Measurements from ENCODE around the gene GNGT2.

The GNGT2 gene

GRCh38 chr17:49168706-49169105 lies 41.7 kb downstream of the GNGT2 start:
- DNase-seq (ENCODE audit: low read depth): no peak

- DNase-seq (ENCODE audit: low read depth): no peak
These were observed 45.2 kb downstream of the GNGT2 start for GRCh38 chr17:49165143-49165542.

- no peak for DNase-seq (ENCODE audit: low read depth)
These were observed 47.5 kb downstream of the GNGT2 start for GRCh38 chr17:49162866-49163265.

- no peak for DNase-seq (ENCODE audit: low read depth)
These were observed 52.6 kb downstream of the GNGT2 start for GRCh38 chr17:49157784-49158183.

- DNase-seq (ENCODE audit: low read depth): no peak
These were observed 54.1 kb downstream of the GNGT2 start for GRCh38 chr17:49156256-49156655.
